Endothelial cell of umbilical vein (primary cell): ENCODE data around the gene EFHC2. TPM values are rescaled to one million over a fixed set of nuclear protein-coding genes. Genes with fewer than 3 reads are reported as not detected.
A peak's percentile ranks its signal among the peaks of the same experiment; 100 is the strongest.

Source experiments
- BruUV-seq: library from RNA; stranded (reverse); fragments of 400-500 nt; replicated peaks from 2 replicates; lab custom pipeline; 2021; lab: Mats Ljungman, UMichigan
- CTCF ChIA-PET: fragments of 300-600, 350-600 bp; sonication (Branson Sonifier 250); formaldehyde crosslinking; loops from one replicate; lab custom pipeline; 2021; ENCODE audit warnings: antibody characterized with exemption, inconsistent platforms; lab: Charles Lee
- POLR2A ChIA-PET: fragments of 300-600, 350-600 bp; sonication (Branson Sonifier 250); formaldehyde crosslinking; loops from one replicate; lab custom pipeline; 2021; ENCODE audit warnings: antibody characterized with exemption, inconsistent platforms; lab: Charles Lee
- DNase-seq: peaks from one replicate; pipeline ENCODE4 v3.0.0-alpha.2; 2011; ENCODE audit warnings: low read depth, low spot score
- FAIRE-seq: peaks from 2 replicates; lab custom pipeline; 2011; peaks lifted over from hg19 to GRCh38; lab: Jason Lieb, UNC
- H2AFZ ChIP-seq: 2 replicates; pipeline ENCODE4 v1.6.0; 2012; ENCODE audit warnings: low read depth, low read length, control low read depth, inconsistent platforms
- H3K27ac ChIP-seq: 2 replicates; pipeline ENCODE4 v1.5.1; 2011; ENCODE audit warnings: low read depth, mild to moderate bottlenecking, control low read depth, low read length, moderate library complexity; ENCODE audit not compliant: insufficient read depth
- H3K27me3 ChIP-seq, 2 experiments: 2 replicates each; pipeline versions ENCODE4 v1.6.0 to v1.6.1; 2011; ENCODE audit warnings: low read length in 2 of 2, mixed read lengths in 1 of 2; ENCODE audit not compliant: control insufficient read depth in 2 of 2, insufficient read depth in 2 of 2
- H3K36me3 ChIP-seq, 2 experiments: 2 replicates in 1 of 2; 3 replicates in 1 of 2; pipeline ENCODE4 v1.5.1; 2011; ENCODE audit warnings: low read length in 2 of 2, mild to moderate bottlenecking in 1 of 2, moderate library complexity in 1 of 2; ENCODE audit not compliant: control insufficient read depth in 2 of 2, insufficient read depth in 2 of 2; ENCODE audit errors: extremely low read depth in 1 of 2
- H3K4me1 ChIP-seq: 3 replicates; pipeline ENCODE4 v1.5.1; 2011; ENCODE audit warnings: mild to moderate bottlenecking, low read length; ENCODE audit not compliant: control insufficient read depth, insufficient read depth; ENCODE audit errors: extremely low read depth
- H3K4me2 ChIP-seq: 2 replicates; pipeline ENCODE4 v1.6.1; 2011; ENCODE audit warnings: low read length, control low read depth, mixed read lengths; ENCODE audit not compliant: insufficient read depth
- H3K4me3 ChIP-seq, 3 experiments: fragments of 200-600 bp in 1 of 3; sonication (generic), shearing (Covaris generic) in 1 of 3; replicated peaks in 1 of 3; 2 replicates each; pipeline ENCODE4 v1.5.1; 2011 to 2016; ENCODE audit warnings: control low read depth in 3 of 3, low read length in 3 of 3, mild to moderate bottlenecking in 2 of 3, inconsistent platforms in 1 of 3, low read depth in 1 of 3, moderate library complexity in 1 of 3; ENCODE audit not compliant: insufficient read depth in 1 of 3
- H3K79me2 ChIP-seq: 2 replicates; pipeline ENCODE4 v1.6.0; 2012; ENCODE audit warnings: low read length, inconsistent platforms; ENCODE audit not compliant: control insufficient read depth, insufficient read depth
- H3K9ac ChIP-seq: replicated peaks from 2 replicates; pipeline ENCODE3; 2011; ENCODE audit warnings: low read length, control low read depth; ENCODE audit not compliant: insufficient read depth; ENCODE audit errors: extremely low read depth
- H3K9me1 ChIP-seq: replicated peaks from 3 replicates; pipeline ENCODE4 v1.6.0; 2011; ENCODE audit warnings: mild to moderate bottlenecking, low read length; ENCODE audit not compliant: control insufficient read depth, insufficient read depth; ENCODE audit errors: extremely low read depth
- H3K9me3 ChIP-seq: replicated peaks from 2 replicates; pipeline ENCODE4 v1.5.1; 2012; ENCODE audit warnings: low read length, inconsistent platforms; ENCODE audit not compliant: control insufficient read depth, insufficient read depth
- H4K20me1 ChIP-seq: replicated peaks from 2 replicates; pipeline ENCODE3; 2011; ENCODE audit warnings: mild to moderate bottlenecking, low read length; ENCODE audit not compliant: control insufficient read depth, insufficient read depth; ENCODE audit errors: extremely low read depth
- EZH2 ChIP-seq: IDR thresholded peaks from 2 replicates; pipeline ENCODE4 v1.6.1; 2012; ENCODE audit warnings: borderline replicate concordance, low read depth, mild to moderate bottlenecking, moderate library complexity, low read length, inconsistent platforms; ENCODE audit not compliant: severe bottlenecking
- FOS ChIP-seq: IDR thresholded peaks from 2 replicates; pipeline ENCODE4 v1.6.1; 2011; ENCODE audit warnings: mild to moderate bottlenecking, low read length, moderate library complexity, borderline replicate concordance; ENCODE audit not compliant: insufficient read depth
- JUN ChIP-seq: IDR thresholded peaks from 2 replicates; pipeline ENCODE4 v1.6.1; 2011; ENCODE audit warnings: borderline replicate concordance, low read depth; ENCODE audit not compliant: insufficient read length, insufficient read depth
- POLR2A ChIP-seq: IDR thresholded peaks from 2 replicates; pipeline ENCODE4 v1.6.1; 2012; ENCODE audit warnings: low read depth, mild to moderate bottlenecking, control low read depth, low read length
- POLR2AphosphoS5 ChIP-seq: IDR thresholded peaks from 2 replicates; pipeline ENCODE4 v1.6.1; 2012; ENCODE audit warnings: low read depth, mild to moderate bottlenecking, control low read depth, low read length, moderate library complexity; ENCODE audit not compliant: insufficient read depth
- dilution Hi-C: fragments of 300-500 bp; cut with MboI; formaldehyde crosslinking; loops from one replicate; pipeline ENCODE4 v1.15.0; 2019; ENCODE audit warnings: low sequenced_read_pairs; ENCODE audit not compliant: extremely low pct_ligation_motif_present
- intact Hi-C: fragments of 100-400 bp; cut with micrococcal nuclease; formaldehyde crosslinking; loops from one replicate; pipeline ENCODE4 v1.10.0; 2022
- polyA plus RNA-seq, 4 experiments: library from polyadenylated mRNA; depleted of rRNA in 3 of 4; stranded (reverse) in 3 of 4; unstranded in 1 of 4; fragments of >200 nt; gene quantifications; 2 replicates each; pipeline versions ENCODE4 v1.2.1 to v1.2.3, GENCODE V29; 2011 to 2012; ENCODE audit warnings: missing spikeins in 1 of 4
- total RNA-seq: library from RNA; stranded (reverse); gene quantifications from 2 replicates; pipeline ENCODE4 v1.2.3, GENCODE V29; 2021

The EFHC2 gene
- total and polyA plus RNA-seq, 2 donors (not counting 3 experiments of a cell fraction or from before 2014, with no cell fraction given): not detected

- Histone ChIP-seq H3K27me3 (no peaks in the 10 kb centered on the region), H3K9me1 (no peaks in the 10 kb centered on the region), H3K4me3 (no peak overlapping the region), H3K4me2 (no peak overlapping the region), H4K20me1 (no peaks in the 10 kb centered on the region), H2AFZ (no peak overlapping the region), H3K27ac (no peak overlapping the region), H3K79me2 (no peaks in the 10 kb centered on the region), H3K9ac (no peak overlapping the region), H3K36me3 (no peaks in the 10 kb centered on the region), H3K9me3 (no peaks in the 10 kb centered on the region), H3K4me1 (no peaks in the 10 kb centered on the region)
- intact Hi-C loops: no loop called here
- no peak for TF ChIP-seq FOS
- no peak for TF ChIP-seq EZH2
- TF ChIP-seq JUN: no peak
- dilution Hi-C loops: no loop called here
- BruUV-seq: no TSS peak
- ChIA-PET CTCF (no interaction called here), POLR2A (no interaction called here)
- no peak for FAIRE-seq
- DNase-seq: no peak
These were observed 107.9 kb downstream of the EFHC2 start for GRCh38 chrX:44235534-44235933.

- Histone ChIP-seq H3K27ac (no peak overlapping the region), H3K9ac (no peak overlapping the region), H3K27me3 (no peaks in the 10 kb centered on the region), H3K9me3 (no peaks in the 10 kb centered on the region), H3K79me2 (no peaks in the 10 kb centered on the region), H3K4me2 (no peak overlapping the region), H3K4me1 (no peaks in the 10 kb centered on the region), H3K4me3 (no peak overlapping the region), H4K20me1 (no peaks in the 10 kb centered on the region), H2AFZ (no peak overlapping the region), H3K36me3 (no peaks in the 10 kb centered on the region), H3K9me1 (no peaks in the 10 kb centered on the region)
- CTCF ChIA-PET: no interaction called here
- no peak for TF ChIP-seq FOS
- TF ChIP-seq JUN: no peak
- no peak for TF ChIP-seq POLR2AphosphoS5
- TF ChIP-seq EZH2: no peak
- TF ChIP-seq POLR2A: no peak
- FAIRE-seq (peak; percentile 47), DNase-seq (no peak)
- BruUV-seq: no TSS peak
- POLR2A ChIA-PET: no interaction called here
- dilution Hi-C loops: no loop called here
- intact Hi-C loops: no loop called here
These were observed 108.9 kb downstream of the EFHC2 start for GRCh38 chrX:44234541-44234940.
